ENCODE results near the gene CFAP157.
"Not testable (repeated sequence)": the region's sequence is repeated elsewhere in the genome, so short reads cannot be mapped to it uniquely, and the experiment has no call there.

Gene CFAP157

DNA sequence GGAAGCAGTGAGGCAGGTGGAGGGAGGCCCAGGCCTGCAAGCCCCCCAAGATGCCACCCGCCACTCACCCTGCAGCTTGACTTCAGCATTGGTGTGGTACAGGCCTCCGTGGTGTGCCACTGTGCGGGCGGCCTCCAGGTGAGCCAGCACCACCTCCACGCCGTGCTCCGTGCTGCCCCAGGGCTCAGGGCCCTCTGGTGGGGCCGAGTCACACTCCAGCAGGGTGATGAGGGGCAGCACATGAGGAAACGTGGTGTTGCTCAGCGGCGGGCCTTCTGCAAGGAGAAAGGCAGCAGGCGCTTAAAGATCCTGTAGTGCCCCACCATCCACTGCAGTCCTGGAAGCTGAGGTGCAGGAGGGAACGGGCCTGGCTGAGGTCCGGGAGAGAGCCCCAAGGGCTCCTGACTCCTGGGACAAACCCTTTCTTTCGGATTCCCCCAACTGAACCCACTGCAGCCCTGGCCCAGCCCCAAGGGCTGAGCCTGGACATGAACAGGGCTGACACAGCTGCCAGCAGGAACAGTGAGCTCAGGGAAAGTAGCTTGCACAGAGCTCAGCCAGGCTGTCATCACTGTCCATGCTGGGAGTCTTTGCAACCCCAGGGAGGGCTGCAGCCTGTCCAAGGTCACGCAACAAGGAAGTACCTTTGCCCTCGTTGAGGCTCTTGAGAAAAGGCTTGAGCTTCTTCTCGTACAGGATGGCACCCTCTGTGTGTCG is 33.0 kb downstream of the CFAP157 start:
- DNase-seq = no peak

DNA sequence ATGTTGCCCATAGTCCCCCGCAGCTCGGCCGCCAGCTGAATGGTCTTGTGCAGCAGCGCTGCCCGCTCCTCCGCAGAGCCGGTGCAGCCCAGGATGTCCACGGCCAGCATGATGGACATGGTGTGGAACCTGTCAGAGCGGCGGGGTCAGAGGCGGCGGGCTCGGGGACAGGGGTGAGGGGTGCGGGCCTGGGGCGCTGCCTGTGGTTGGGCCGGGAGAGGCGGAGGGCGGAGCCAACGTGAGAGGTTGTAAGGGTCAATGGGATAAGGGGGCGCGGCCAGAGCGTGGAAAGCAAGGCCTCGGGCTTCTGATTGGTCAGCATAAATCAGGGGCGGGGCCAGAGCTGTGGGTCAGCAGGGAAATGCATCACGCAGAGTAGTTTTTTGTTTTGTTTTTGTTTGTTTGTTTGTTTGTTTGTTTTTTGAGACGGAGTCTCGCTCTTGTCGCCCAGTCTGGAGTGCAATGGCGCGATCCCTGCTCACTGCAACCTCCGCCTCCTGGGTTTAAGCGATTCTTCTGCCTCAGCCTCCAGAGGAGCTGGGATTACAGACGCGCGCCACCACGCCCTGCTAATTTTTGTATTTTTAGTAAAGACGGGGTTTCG is 35.1 kb downstream of the CFAP157 start:
- DNase-seq = no peak

- no peak for DNase-seq
These were observed 35.8 kb downstream of the CFAP157 start for GRCh38 chr9:127742435-127743088.

- DNase-seq = no peak
These were observed 37.8 kb downstream of the CFAP157 start for GRCh38 chr9:127744398-127745110.

- no peak for DNase-seq
These were observed 40.3 kb downstream of the CFAP157 start for GRCh38 chr9:127746959-127747569.

GRCh38 chr9:127749090-127749787 is 42.5 kb downstream of the CFAP157 start:
- no peak for DNase-seq

DNA sequence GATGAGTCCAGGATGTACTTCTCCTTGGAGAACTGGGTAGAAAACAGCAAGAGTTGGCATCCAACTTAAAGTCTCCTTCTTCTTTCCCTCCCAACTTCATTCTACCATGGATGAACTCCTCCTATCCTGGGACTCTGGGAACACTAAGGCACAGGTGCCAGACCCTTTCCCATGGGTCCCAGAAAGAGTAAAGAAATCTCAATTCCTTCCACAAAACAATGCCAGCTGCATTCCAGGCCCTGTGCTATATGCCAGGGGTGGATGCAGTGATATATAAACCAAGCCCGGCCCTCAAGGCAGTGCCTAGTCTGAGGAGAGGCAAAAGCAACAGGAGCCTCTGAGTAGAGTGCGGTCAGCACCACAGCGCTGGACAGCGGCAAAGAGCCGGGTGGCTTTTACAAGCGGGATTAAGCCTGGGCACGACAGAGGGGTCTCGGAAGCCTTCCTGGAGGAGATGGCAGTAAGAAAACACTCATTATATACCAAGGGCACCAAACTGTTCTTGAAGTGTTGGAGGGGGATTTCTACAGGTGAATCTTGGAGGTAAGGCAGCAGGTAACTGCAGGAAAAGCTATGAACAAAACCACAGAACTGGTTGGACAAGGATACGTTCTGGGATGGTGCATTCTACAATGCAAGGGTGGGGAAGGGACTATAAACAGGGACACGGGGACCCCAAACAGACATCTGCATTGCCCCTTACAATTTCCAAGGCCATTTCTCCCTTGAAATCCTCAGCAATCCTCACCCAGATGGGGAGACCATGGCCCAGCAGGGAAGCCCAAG is 44.7 kb downstream of the CFAP157 start:
- no peak for DNase-seq

- DNase-seq = no peak
These were observed 46.4 kb downstream of the CFAP157 start for GRCh38 chr9:127753148-127753547.

- DNase-seq = no peak
These were observed 46.8 kb downstream of the CFAP157 start for GRCh38 chr9:127753622-127754021.

DNA sequence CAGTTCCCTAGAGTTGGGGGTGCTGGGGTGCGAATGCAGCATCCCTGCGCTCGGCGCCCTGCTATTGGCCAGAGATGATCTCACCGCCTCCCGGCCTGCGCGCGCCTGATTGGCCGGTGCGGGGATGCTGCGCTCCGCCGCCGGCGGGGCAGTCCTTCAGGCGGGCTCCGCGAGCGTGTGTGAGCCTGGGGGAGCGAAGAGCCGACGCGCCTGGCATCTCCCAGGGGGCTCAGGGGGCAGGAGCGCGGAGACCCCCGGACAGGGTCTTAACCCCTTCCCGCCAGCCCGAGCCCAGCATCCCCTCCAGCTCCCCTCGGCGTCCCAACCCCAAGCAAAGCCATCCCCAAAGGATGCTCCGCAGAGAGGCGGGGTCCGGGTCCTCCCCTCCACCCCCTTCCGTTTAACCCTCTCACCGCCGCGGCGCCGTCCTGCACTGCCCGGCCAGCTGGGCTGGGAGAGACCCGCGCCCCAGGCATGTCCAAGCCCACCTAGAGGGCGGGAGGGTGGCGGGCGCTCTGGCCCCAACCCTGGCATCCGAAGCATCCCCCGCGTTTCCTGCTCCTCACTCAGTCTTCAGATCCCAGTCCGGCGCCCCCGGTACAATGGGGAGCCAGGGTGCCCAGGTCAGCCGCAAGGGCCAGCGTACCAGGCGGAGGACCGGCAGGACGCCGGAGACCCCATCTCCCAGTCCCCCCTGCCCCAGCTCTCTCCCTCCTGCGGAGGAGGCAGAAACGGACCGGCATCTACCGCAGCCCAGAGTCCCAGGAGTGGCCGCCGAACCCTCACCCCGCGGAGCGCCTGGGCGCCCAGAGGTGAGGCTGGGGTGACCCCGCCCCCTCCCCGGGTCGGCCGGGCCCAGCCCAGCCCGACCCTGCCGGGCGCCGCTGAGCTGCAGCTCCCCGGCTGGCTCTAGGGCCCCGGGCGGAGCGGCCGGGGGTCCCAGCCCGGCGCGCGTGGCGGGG is 47.6 kb downstream of the CFAP157 start:
- no peak for DNase-seq

- no peak for DNase-seq
These were observed 48.6 kb downstream of the CFAP157 start for GRCh38 chr9:127755061-127756060.

DNA sequence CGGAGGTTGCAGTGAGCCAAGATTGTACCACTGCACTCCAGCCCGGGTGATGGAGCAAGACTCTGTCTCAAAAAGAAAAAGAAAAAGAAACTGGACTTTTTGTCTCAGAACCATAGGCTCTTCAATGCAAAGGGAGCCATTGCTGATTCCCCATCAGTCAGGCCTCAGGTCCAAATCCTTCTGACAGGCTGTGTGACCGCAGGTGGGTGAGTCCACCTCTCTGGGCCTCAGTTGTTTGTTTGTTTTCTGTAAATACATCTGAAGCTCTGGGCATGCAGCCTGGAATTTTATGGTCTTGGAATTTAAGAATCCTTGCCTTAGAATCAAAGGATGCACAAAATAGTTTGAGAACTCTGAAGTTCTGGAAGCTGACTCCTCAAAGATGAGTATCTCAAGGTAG is 49.4 kb downstream of the CFAP157 start:
- DNase-seq = no peak

DNA sequence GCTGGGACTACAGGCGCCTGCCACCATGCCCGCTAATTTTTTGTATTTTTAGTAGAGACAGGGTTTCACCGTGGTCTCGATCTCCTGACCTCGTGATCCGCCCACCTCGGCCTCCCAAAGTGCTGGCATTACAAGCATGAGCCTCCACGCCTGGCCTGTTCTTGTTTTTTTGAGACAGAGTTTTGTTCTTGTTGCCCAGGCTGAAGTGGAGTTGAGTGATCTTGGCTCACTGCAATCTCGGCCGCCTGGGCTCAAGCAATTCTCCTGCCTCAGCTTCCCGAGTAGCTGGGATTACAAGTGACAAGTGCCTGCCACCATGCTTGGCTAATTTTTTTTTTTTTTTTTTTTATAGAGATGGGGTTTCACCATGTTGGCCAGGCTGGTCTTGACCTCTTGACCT is 50.0 kb downstream of the CFAP157 start:
- not testable (repeated sequence) for DNase-seq

DNA sequence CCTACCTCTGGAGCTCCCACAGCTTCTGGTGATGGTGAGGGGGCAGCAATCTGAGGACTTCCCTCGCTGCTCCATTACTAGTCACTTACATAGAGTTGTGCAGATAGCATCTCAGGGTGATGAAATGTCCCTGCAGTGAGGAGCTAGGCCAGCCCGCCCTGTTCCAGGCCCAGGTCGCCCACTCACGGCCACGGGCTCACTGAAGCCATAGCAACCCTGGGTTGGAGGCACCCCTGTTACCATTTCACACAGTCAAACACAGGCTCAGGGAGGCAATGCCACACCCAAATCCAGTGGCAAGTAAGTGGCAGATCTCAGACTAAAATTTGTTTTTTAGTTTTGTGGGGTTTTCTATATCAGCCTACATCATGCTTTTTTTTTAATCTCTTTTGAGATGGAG is 52.1 kb downstream of the CFAP157 start:
- DNase-seq = no peak

DNA sequence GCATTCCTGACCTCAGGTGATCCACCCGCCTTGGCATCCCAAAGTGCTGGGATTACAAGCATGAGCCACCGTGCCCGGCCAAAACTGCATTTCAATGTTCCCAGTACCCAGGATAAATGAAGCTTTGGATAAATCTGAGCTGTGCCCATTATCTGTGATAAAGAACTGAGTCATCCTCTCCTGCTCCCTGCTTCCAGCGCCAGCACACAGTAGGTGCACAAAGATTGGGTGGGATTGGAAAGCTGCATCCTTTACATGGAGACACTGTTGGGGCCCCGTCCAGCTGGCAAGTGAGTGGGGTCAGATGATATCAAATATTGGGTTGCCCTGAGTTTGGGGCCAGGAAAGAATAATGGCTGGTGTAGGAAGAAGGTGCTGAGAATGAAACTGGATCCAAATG is 54.3 kb downstream of the CFAP157 start:
- DNase-seq = no peak

- DNase-seq = no peak
These were observed 54.7 kb downstream of the CFAP157 start for GRCh38 chr9:127761491-127761956.

GRCh38 chr9:127762111-127762676 is 55.4 kb downstream of the CFAP157 start:
- no peak for DNase-seq

- peak; percentile 52 for DNase-seq
These were observed 57.2 kb downstream of the CFAP157 start for GRCh38 chr9:127763918-127764384.

- DNase-seq = no peak
These were observed 58.6 kb downstream of the CFAP157 start for GRCh38 chr9:127765418-127765817.

Data from activated CD4-positive, alpha-beta T cell treated with anti-CD3 and anti-CD28 coated beads for 48 hours (primary cell).